NCI-H2029 treated with DMSO at 0.1 percent for 48 hours (cell line): ENCODE data around the gene DDX19B.
"Not testable (repeated sequence)": the region's sequence is repeated elsewhere in the genome, so short reads cannot be mapped to it uniquely, and the experiment has no call there.

ENCODE experiments used
- DNase-seq: peaks from one replicate; lab custom pipeline; 2025; lab: John Stamatoyannopoulos, UW

The DDX19B gene

DNA sequence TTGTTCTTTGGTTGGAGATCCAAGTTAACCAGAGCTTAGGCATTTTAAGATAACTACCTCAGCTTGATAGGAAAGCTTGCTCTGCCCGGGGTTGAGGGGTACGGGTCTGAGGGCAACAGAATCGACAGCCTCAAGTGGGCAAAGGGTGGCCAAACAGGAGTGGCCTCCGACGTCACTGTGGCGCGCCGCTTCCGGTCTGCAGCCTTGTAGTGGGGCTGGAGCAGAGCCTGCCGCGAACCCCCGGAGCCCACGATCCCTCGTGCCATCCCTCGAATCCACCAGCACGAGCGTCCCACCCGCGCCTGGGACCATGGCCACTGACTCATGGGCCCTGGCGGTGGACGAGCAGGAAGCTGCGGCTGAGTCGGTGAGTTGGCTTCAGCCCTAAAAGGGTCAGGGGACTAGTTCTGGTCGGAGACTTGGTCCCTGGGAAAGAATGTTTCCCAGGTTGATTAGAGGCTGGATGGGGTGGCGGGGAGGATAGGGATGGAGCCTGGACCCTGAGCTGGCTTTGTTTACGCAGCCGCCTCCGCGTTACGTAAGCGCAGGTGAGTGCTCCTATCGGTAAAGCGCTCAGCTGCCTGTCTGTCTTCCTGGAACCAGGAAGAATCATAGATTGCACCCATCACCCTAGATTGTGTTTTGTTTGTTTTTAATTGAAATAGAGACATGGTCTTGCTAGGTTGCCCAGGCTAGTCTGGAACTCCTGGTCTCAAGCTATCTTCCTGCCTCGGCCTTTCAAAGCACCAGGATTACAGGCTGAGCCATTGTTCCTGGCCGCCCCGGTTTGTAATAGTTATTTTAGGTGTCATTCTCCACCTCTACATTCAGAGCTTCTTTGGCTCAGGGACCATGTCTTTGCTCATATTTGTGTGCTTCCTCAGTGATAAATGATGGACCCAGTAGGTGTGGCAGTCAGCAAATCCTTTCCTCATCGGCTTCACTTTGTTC lies at the start of gene DDX19B:
Gene DDX19B (plus strand): TSS at position 199 of the 951 bp plus-strand sequence. CDS start 112 bp downstream, at position 311.
- DNase-seq = peak; percentile 12

DNA sequence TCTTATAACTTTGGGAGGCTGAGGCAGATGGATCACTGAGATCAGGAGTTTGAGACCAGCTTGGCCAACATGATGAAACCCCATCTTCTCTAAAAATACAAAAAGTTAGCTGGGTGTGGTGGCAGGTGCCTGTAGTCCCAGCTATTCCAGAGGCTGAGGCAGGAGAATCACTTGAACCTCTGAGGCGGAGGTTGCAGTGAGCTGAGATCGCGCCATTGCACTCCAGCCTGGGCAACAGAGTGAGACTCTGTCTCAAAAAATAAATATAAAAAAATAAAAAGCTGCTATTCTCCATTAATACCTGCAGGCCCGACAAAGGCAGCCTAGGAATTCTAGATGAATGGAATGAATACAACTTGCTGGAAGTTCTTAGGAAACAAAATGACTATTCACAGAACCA lies 49.3 kb upstream of the DDX19B start:
- not testable (repeated sequence) for DNase-seq

DNA sequence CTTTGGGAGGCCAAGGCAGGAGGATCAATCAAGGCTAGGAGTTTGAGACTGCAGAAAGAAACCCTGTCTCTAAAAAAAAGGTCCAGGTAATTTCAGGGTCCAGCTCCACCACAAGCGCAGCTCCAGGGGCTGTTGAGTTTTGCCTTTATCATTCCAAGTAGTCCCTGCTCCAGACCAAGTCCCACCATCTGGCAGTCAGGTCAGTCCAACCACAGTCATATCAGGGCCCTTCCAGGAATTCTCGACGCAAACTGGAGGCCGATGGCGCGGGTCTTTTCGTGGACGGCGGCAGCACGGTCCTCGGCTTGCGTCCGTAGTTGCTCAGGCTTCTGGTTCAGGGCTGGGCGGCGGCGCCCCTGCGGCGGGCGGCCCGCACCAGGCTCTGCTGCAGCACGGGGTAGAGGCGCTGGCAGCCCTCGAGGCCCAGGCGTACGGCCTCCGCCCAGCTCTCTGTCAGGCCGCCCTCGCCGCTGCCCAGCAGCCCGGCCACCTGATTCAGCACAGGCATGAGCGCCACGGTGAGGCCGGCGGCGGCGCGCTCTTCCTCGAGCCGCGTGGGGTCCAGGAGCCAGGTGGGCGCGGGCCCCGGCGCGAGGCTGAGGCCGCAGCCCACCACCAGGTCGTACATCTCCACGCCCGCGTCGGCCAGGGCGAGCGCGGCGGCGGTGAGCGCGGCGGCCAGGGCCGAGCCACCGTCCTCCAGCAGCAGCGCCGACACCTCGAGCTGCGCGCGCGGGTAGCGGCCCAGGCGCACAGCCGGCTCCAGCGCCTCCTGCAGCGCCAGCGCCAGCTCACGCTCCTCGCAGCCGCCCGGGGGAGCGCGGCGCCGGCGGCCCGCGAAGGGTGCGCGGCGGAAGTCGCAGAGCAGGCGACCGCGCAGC lies 48.0 kb upstream of the DDX19B start:
- no peak for DNase-seq

DNA sequence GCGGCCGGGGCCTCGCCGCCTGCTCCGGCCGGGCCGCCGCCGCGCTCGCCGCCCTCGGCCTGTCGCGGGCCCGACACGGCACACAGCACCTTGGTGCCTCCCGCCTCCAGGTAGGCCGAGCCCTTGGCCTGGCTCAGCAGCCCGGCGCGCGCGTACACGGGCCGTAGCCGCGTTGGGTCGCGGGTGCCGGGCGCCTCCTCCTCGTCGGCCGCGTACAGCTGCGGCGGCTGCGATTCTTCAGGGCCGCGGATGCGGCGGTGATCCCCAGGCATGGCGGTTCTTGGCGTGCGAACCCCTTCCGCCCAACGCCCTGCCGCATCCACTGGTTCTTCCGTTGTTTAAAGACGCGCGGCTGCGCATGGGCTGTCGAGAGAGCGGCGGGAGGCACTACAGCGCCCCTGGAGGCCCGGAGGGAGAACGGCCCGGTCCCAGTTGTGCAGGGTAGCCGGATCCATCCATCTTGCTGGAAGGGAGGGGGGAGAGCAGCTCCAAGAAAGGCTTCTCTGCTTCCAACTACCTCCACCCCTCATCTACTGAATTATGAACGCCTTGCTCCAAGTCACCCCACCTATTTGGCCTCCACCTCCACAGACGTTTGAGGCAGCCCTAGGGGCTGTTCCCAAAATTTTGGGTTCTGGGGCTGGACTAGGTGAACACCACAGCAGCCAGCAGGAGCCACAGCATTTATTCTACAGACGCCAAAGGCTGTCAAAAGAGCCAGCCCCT lies 47.2 kb upstream of the DDX19B start, which contains the start of gene EXOSC6:
Gene EXOSC6 (minus strand): TSS at position 312 of the 726 bp plus-strand sequence. CDS start 40 bp downstream, at position 272.
- DNase-seq = peak; percentile 32

DNA sequence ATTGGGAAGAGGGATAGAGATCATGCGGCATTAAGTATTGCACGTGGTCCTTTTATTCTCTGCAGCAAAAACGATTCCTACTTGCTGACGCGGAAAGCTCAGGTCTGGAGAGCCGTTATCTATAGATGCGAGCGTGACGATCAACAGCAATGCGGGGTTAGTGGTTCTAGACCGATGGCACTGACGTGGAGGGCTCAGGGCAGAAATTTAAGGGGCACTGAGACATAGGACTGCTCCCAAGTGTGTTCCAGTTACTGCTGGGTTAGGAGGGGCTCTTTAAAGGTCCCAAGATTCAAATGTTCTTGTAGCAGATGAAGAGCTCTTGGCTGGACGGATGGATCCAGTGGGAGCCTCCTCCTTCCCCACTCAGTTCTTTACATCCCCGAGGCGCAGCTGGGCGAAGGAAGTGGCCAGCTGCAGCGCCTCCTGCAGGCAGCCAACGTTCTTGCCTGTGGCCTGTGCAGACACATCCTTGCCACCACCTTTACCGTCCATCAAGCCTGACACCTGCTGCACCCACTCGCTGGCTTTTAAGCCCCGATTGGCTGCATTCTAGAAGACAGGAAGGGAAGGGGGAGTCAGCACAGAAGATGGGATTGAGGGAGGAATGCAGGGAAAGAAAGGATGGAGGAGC lies 46.5 kb upstream of the DDX19B start:
- no peak for DNase-seq

DNA sequence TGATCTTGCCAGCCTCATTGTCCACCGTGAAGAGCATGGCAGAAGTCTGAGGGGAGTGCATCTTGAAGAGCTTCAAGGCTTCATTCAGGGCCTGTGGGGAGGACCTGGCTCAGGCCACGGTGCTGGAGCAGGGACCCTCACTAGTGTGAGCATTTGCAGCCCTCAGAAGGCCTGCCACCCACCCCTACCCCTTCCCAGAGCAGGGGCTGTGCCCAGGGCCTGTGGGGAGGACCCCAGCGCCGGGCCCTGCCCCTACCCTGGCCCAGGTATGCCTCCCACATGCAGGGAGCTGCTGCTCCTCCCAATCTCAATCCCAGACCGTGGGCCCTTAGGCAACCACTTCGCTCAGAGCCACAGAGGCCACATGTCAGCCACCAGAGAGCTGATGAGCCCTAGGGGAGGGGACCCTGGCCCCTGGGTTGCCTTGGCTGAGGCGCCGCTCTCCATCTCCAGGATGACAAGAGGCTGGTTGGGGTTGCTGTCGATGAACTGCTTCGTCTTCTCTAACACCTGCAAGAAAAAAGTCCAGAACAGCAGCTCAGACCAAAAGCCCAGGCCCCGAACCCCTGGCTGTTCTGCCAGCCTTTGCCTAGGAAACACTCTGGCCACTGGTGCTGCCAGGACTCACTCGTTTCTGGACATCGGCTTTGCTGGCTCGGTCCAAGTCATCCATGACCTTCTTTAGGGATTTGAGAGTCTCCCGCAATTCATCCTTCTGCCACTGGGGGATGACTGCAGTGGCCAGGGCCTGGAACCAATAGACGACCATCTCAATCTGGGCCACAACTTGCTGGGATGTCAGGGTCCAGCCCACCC lies 45.5 kb upstream of the DDX19B start:
- DNase-seq = no peak

DNA sequence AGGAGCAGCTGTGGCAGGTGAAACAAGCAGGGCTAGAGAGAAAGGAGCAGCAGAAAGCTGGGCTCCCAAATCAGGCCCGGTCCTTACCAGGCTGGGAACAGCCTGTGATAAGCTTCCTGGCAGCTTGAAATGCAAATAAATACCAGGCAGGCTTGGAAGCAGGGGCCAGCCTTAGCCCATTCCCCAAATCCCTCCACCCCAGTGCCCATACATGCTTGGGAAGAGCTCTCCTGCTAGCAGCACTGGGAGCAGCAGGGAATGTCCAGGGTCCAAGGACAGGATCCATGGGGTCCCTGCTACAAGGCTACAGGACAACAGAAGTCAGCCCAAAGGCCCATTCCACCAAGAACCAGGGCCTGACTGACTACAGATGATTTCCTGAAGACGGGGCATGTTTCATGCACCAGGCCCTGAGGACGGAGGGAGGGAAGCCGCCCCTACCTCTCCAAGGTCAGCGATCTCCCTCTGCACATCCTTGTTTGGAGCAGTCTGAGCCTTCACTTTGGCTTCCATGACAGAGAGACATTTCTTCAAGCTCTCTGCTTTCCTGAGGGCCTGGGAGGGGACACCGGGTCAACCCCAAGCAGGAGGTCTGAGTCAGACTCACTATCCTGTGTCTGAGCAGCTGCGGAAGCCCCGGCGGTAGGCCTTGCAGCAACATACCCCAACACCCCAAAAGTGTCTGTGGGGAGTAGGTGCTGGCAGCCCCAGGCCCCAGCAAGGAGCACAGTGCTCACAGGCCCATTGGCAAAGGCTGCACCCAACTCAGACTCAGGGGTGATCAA lies 44.6 kb upstream of the DDX19B start:
- DNase-seq = no peak

DNA sequence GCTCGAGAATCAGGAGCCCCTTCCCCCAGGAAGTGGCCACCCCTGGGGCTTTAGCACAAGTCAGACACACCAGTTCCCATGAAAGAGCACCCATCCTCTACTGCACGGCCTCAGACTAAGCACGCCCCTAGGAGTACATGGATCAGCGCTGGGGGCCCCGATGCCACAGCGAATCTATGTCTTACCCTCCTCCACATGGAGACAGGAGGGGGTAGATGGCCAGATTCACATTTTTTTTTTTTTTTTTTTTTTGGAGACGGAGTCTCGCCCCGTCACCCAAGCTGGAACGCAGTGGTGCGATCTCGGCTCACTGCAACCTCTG lies 44.1 kb upstream of the DDX19B start:
- no peak for DNase-seq

DNA sequence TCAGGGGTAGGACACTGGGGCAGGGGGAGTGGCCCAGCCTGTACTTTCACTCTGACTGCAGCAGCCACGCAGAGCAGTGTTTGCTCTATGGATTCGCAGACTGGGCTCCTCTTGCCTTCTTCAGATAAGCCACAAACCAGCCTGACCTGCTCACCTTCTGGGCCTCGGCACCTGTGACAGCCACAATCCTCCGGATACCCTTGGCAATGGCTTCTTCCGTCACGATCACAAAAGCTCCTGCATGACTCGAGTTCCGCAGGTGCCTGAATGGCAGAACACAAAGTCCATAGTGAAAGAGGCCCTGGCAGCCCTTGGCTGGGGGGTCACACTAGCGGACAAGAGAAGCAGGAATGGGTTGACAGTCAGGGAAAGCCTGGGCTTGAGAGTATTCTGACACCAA lies 43.4 kb upstream of the DDX19B start:
- DNase-seq = no peak

DNA sequence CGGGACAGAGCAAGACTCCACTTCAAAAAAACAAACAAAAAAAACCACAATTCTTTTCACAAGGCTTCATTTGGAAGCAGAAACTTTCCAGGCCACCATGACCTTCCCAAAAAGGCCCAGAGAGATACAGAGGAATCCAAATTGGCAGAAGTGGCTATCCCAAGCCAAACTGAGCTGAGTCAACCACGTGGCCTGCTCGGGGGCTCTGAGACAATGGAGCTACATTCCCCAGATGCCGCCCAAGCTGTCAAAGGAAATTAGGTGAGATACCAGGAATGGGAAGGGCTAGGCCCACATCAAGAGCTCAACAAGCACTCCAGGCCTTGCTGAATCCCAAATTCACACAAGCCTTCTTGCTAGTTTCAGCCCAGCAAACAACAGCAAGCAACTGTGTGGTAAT lies 41.6 kb upstream of the DDX19B start:
- DNase-seq = no peak

DNA sequence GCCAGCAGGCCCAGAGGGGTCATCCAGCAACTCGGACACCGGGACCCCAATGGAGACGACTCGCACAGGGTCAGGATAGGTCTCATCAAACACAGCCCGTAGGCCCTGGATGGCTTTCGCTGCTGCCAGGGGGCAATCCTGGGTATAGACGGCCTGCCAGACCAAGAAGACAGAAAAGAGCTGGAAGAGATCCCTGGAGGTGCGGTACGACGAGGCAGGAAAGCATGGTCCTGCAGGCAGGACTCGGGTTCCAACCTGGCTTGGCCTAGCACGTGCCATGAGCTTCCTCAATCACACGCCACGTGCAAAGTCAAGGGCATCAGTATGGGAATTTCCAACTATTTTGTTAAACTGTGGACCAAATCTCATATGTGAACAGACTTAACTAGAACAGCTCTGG lies 40.9 kb upstream of the DDX19B start:
- DNase-seq = no peak

DNA sequence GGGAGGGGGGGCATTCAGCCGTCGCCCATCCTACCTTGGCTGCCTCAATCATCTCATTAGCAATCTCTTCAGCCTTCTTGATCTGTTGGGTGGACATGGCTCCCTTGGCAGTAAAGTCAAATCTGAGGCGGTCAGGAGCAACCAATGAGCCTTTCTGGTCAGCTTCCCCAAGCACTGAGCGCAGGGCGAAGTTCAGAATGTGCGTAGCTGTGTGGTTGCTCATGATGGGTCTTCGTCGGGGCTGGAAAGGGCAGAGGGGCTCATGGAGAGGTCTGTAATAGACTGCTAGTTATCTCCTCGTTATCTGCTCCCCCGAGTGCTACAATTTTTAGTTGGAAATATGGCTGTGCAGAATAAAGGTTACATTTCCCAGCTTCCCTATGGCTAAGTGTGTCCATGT lies 40.0 kb upstream of the DDX19B start:
- no peak for DNase-seq

DNA sequence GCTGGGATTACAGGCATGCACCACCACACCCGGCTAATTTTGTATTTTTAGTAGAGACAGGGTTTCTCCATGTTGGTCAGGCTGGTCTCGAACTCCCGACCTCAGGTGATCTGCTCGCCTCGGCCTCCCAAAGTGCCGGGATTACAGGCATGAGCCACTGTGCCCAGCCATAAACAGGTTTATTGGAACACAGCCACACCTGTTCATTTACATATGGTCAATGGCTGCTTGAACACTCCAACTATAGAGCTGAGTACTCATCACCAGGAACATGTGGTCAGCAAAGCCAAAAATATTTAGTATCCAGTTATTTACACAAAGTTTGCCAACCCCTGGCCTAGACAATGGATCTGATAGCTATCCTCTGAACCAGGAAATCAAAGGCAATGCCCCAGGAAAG lies 39.1 kb upstream of the DDX19B start:
- DNase-seq = not testable (repeated sequence)

DNA sequence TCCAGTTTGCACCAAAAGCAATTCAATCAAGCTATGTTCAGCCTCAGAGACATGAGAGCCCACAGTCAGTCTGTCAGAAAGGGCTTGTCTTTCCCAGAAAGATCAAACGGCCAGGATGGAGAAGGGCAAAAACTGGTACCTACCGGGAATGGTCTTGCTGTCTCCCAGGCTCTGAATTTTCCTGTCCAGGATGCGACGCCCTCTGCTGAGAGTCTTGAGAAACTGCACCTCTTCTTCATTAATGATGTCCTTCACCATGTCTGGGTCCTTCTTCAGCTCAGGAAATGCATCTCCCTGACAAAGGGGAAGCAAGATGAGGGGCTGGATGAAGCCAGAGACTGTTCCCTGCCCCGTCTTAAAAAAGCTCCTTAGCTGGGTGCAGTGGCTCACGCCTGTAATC lies 31.5 kb upstream of the DDX19B start:
- DNase-seq = no peak

DNA sequence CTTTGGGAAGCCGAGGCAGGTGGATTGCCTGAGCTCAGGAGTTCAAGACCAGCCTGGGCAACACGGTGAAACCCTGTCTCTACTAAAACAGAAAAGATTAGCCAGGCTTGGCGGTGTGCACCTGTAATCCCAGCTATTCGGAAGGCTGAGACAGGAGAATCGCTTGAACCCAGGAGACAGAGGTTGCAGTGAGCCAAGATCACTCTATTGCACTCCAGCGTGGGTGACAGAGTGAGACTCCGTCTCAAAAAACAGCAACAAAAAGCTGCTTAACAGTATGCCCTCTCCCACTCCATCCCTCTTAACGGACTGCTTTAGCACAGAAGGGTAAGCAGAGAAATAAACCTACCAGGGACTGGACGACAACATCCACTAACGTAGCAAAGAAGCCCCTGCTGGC lies 31.1 kb upstream of the DDX19B start:
- not testable (repeated sequence) for DNase-seq

DNA sequence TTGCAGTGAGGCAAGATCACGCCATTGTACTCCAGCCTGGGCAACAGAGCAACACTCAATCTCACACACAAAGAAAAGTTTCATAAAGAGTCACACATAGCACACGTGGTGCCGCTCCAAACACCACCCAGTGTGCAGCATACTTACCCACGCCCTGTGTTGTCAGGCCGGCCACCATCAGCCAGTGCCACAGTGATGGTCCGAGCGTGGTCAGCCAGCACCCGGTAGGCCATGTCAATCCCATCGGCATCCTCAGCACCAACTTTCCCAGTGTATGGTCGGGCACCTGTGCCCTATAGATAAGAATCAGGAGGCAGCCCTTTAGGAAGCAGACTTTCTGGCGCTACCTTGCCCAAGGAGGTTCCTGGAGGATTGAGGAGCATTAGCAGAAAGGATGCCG lies 29.5 kb upstream of the DDX19B start:
- DNase-seq = no peak

DNA sequence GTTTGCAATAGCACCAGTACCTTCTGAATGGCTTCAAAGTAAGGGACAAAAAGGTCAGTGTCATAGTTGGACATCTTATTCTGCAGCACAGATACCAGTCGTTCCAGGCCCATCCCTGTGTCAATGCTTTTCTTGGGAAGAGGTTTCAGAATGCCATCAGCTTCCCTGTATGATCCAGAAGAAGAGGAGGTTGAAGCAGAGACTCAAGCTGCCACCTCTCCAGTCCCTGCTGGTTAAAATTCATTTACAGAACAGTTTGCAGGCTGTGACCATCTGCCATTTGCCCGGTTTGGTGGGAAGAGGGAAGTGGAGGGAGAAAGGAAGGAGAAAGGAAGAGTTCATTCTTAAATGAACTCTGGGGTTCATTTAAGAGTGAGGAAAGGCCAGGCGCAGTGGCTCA lies 28.8 kb upstream of the DDX19B start:
- no peak for DNase-seq

DNA sequence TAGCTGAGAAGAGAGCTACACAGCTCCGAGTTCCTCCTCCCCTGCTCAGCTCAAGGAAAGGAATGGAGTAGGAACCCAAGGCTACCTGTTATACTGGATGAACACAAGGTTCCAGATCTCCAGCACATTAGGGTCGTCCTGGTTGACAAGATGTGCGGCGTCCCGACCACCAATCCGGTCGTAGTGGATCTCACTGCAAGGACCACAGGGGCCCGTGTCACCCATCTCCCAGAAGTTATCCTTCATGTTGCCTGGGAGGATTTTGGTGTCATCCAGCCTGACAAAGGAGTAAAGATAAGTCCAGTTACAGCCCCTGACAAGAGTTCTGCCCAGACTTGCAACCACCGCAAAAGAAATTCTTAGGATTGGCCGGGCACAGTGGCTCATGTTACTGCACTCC lies 27.3 kb upstream of the DDX19B start:
- no peak for DNase-seq

DNA sequence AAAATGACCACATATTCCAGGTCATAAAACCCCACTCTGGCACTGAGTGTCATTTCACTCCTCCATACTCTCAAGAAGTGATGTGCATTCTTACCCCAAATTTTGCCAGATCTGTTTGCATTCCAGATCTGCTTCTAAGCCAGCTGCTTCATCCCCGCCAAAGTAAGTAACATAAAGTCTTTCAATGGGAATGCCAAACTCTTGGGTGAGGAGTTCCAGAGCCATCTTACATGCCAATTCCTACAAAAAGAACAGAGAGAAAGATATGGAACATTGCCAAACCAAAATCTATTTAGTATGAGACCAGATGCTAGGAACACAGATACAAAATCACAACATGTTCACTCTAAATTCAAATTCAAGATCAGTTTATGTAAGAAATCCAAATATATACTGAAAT lies 22.6 kb upstream of the DDX19B start:
- DNase-seq = no peak
